ENCODE data around the gene SELENOW.
"Not testable (repeated sequence)": the region's sequence is repeated elsewhere in the genome, so short reads cannot be mapped to it uniquely, and the experiment has no call there.

SELENOW gene

GRCh38 chr19:47778049-47778953 is at the start of gene SELENOW:
TSS of gene SELENOW (plus strand) at chr19:47778703. CDS start at chr19:47778786, 83 bp downstream.
- DNase-seq = peak; percentile 79

- no peak for DNase-seq
Measured at GRCh38 chr19:47729468-47729798, 49.1 kb upstream of the SELENOW start.

GRCh38 chr19:47729799-47730520 is 48.5 kb upstream of the SELENOW start:
- DNase-seq = peak; percentile 62

GRCh38 chr19:47730521-47730889 is 48.0 kb upstream of the SELENOW start:
- no peak for DNase-seq

GRCh38 chr19:47730910-47731309 is 47.6 kb upstream of the SELENOW start:
- no peak for DNase-seq

- no peak for DNase-seq
Measured at GRCh38 chr19:47735131-47735530, 43.4 kb upstream of the SELENOW start.

GRCh38 chr19:47740866-47741519 is 37.5 kb upstream of the SELENOW start:
- no peak for DNase-seq

GRCh38 chr19:47741544-47742140 is 36.9 kb upstream of the SELENOW start:
- no peak for DNase-seq

GRCh38 chr19:47742634-47743033 is 35.9 kb upstream of the SELENOW start:
- DNase-seq = no peak

GRCh38 chr19:47745010-47745901 is 33.2 kb upstream of the SELENOW start, which contains the start of gene NOP53:
TSS of gene NOP53 (plus strand) at chr19:47745546. CDS start at chr19:47745560, 14 bp downstream.
- peak; percentile 93 for DNase-seq

- not testable (repeated sequence) for DNase-seq
Measured at GRCh38 chr19:47746129-47746528, 32.4 kb upstream of the SELENOW start.

- no peak for DNase-seq
Measured at GRCh38 chr19:47749326-47749725, 29.2 kb upstream of the SELENOW start.

- DNase-seq = no peak
Measured at GRCh38 chr19:47750752-47751151, 27.8 kb upstream of the SELENOW start.

- no peak for DNase-seq
Measured at GRCh38 chr19:47752440-47753211, 25.9 kb upstream of the SELENOW start.

GRCh38 chr19:47754206-47755064 is 24.1 kb upstream of the SELENOW start:
- no peak for DNase-seq

- no peak for DNase-seq
Measured at GRCh38 chr19:47755065-47755761, 23.3 kb upstream of the SELENOW start.

- no peak for DNase-seq
Measured at GRCh38 chr19:47755762-47756626, 22.5 kb upstream of the SELENOW start.

GRCh38 chr19:47756627-47756929 is 21.9 kb upstream of the SELENOW start:
- no peak for DNase-seq
